GM18519 (cell line): ENCODE results near the gene RDH5.
"Not testable (repeated sequence)": the region's sequence is repeated elsewhere in the genome, so short reads cannot be mapped to it uniquely, and the experiment has no call there.

ENCODE experiments used
- ATAC-seq: cut with Tn5 transposase; IDR thresholded peaks from one replicate; pipeline ENCODE4 v1.9.1; 2021; ENCODE audit warnings: mild to moderate bottlenecking, moderate library complexity; ENCODE audit not compliant: unreplicated experiment, low FRiP score

RDH5 gene

DNA sequence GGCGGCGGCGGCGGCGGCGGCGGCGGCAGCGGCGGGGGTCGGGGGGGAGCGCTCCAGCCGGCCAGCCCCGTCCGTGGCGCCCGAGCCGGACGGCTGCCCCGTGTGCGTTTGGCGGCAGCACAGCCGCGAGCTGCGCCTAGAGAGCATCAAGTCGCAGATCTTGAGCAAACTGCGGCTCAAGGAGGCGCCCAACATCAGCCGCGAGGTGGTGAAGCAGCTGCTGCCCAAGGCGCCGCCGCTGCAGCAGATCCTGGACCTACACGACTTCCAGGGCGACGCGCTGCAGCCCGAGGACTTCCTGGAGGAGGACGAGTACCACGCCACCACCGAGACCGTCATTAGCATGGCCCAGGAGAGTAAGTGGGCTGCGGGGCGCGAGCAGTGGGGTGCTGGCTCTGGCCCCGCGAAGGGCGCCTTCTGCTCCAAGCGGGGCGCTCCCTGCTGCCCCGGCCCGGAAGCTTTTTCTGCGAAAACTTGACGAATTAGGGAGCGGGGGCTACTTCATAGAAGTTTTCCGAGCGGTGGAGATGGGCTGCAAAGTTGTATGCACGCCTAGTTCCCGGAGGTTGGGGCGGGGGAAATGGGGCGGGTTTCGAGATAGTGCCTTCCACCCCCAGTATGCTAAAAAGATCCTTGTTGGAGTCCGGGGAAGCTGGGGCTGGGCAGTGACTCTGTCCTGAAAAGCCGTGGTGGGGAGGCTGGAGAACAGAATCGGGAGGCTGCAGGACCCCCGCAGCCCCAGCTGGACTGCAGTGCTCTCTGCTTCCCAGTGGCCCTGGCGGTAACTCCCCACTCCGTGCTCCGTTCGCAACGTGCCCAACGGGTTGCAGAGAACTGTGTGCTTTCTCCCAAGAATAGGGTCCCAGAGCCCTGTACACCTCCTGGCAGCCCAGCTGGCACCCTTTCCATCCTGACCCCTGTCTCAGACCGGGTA, 23.5 kb downstream of the RDH5 start:
- no peak for ATAC-seq

DNA sequence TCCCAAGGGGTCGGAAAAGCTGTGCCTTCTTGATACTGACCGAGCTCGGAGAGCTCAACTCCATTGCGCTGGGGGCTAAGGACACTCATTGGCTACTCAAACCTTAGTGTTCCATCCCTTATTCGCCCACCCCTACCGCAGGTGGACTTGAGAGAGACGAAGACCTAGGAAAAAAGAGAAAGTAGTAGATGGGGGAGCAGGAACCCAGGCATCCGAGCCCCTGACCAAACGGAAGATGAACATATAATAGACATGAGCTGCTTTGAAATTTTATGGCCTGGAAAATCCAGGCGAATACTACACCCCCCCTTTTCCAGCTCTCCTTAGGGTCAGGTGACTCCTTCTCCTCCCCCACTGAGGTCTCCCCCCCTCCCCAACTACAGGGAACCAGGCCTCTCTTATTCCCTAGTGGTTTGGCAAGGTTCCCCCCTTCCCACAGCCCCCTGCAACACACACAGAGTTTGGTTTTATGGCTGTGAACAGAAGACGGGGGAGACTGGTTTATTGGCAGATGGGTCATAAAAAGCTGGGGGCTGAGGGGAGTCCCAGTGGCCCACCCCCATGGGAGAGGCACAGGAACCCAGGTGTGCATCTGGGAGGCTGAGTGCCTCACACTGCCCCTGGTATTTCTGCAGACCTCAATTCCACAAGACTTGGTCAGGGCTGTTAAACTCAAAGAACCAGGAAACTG, 24.3 kb downstream of the RDH5 start:
- ATAC-seq = no peak

DNA sequence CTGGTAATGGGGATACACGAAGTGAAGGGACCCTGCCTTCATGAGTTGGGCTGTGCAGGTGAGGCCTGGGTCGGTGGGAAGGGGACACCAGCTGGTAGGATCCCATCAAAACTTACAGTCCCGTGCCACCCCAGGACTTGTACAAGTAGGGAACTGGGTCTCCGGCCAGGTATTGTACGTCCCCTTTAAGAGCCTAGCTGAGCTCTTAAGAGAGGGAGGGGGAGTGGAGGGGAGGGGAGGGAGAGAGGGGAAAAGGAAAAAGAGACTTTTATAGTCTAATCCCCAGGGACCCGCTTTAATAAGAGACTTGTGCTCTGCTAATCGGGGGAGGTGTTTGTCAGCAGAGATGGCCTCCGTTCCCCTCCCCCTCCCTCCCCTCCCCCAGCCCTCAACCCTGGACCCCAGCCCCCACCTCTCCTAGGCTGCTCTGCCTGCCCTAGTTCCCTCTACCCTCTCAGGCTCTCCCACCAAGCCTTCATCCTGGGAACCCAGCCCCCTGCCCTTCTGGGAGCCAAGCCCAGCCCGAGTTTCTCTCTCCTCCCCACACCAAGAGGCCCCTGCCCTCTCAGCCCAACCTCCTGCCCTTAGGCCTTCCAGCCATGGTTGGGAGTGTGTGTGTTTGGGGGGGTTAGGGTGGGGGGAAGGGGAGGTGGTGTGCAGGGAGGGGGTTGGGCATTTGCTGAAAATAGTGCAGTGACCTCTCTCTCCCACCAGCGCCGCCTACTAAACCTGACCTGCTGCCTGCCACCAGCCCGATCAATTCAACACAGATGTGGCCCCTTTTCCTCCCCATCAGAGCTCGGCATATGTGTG, 25.4 kb downstream of the RDH5 start:
- ATAC-seq = no peak

DNA sequence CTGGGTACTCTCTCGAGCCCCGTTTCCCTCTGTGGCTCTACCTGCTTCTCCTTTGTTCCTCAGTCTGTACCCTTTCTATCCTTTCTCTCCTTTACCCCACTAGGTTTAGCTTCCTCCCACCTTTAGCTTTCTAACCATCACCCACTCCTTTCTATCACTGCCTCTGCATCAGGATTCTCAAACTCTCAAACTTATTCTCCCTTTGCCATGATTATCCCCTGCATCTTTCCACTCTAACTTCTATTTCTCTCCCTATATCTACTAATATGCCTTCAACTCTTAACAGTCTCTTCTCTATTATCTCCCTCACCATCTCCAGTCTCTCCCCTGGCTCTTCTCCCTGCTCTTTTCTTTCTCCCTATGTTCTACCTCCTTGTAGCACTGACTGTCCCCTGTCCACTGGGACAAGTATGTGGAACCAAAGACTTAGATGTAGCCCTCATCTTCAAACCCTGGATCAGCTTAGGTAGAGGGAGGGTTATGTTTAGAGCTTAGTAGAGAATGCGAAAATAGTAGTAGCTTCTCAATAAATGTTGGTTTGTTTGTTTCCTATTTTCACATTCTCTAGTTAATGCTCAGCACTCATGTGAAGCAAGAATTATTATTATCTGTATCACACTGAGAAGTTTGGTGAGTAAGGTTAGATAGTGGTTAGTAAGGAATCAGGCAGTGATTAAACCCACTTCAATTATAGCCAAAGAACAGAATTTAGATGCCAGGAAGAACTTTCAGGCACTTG, 26.1 kb downstream of the RDH5 start:
- ATAC-seq = no peak

- no peak for ATAC-seq
These were observed 26.7 kb downstream of the RDH5 start for GRCh38 chr12:55746913-55747231.

- no peak for ATAC-seq
These were observed 28.2 kb downstream of the RDH5 start for GRCh38 chr12:55748230-55748993.

DNA sequence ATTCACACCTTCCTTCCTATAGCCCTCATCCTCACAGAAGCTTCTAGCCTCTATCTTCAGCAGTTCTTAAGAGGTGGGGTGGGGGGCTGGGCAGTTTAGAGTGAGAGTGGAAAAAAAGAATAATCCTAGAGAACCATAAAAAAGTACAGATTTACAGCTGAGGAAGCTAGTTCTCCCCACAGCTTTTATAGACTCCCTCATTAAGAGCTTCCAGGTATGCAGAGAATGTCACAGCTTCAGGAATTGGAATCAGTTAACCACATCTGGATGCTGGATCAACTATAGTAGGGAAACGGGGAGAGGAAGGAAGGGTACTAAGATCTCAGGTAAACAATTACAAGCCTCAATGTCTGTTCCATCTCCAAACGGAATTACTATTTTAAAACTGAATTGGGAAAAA, 35.1 kb downstream of the RDH5 start:
- ATAC-seq = no peak

- no peak for ATAC-seq
These were observed 37.5 kb downstream of the RDH5 start for GRCh38 chr12:55757701-55758100.

- not testable (repeated sequence) for ATAC-seq
These were observed 38.4 kb downstream of the RDH5 start for GRCh38 chr12:55758575-55758974.

- no peak for ATAC-seq
These were observed 40.5 kb downstream of the RDH5 start for GRCh38 chr12:55760663-55761062.

GRCh38 chr12:55762646-55763045, 42.5 kb downstream of the RDH5 start:
- no peak for ATAC-seq

DNA sequence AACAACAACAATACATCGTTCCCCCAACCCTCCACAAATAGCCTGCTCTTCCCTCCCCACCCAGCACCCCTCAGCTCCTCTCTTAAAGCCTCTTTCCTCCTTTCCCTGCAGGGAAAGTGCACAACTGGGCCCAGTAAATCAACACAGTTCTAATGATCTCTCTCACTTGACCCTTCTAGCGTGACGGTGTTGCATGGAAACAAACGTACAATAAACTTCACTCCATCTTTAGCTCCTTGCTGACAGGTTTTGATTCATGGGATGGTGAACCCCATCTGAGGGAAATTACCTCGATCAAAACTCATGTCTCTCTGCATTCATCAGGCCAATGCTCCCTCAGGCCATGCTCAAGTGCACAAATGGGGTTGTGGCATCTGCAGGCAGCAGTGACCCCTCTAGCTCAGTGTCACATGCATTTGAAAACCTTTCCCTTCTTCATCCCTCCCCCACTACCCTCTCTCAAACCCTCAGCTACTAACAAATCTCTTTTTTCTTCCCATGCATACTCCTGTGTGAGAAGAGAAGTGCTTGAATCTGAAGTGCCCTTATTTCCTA, 45.6 kb downstream of the RDH5 start:
- no peak for ATAC-seq

DNA sequence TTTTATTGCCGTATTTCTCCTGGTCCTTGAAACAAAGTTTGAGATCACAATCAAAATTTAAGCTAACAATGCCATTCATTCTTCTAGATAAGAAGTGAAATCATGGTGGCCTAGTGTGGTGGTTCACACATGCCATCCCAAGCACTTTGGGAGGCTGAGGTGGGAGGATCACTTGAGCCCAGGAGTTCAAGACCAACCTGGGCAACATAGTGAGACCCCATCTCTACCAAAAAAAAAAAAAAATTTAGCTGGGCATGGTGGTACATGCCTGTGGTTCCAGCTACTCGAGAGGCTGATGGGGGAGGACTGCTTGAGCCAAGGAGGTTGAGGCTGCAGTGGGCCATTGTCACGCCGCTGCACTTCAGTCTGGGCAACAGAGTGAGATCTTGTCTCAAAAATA, 47.0 kb downstream of the RDH5 start:
- no peak for ATAC-seq

DNA sequence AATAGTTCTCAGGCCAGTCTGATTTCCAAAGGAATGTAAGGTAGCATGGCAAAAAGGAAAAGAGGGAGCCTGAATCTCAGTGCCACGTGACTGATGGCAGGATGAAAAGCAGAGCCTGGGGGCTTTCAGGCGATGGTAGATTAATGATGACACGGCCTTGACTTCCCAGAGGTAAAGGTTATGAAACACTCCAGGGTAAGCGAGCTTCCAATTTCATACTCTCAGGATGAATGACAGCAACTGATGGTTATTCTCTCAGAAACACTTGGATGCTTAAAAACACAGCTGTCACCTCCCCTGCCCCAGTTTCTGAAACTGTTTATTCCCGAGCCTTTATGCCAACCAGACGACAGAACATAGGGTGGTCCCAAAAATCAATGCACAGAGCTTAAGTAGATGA, 51.5 kb downstream of the RDH5 start:
- no peak for ATAC-seq
